ENCODE results near the gene ARMC5.

GRCh38 chr16:31460582-31461002, 1.3 kb downstream of the ARMC5 start:
- TF ChIP-seq CTCF (IDR thresholded peaks at IDR 0.05 in 4 of 5, conservative IDR thresholded peaks at IDR 0.05 in 1 of 5) (peak in 4 of 5 experiments; percentile 27 to 48 (median 28)), POLR2A (IDR thresholded peaks at IDR 0.05) (no peak)

Measured in gastrocnemius medialis (tissue), 4 donors.